A549 (cell line): ENCODE results near the gene PLA2G2D. TPM values are rescaled to one million over a fixed set of nuclear protein-coding genes. Genes with fewer than 3 reads are reported as not detected.

Experiments used
- ATAC-seq, 2 experiments: fragments of 200-7000 bp in 1 of 2; fragments of >200 bp in 1 of 2; cut with Nextera tagmentation in 1 of 2; cut with Tn5 transposase in 1 of 2; 3 replicates each; pipeline versions ENCODE4 v1.8.0 to v1.9.1; 2018 to 2020; ENCODE audit warnings: mild to moderate bottlenecking in 1 of 2, moderate library complexity in 1 of 2
- CTCF ChIA-PET: fragments of 300-600 bp; sonication (Branson Sonifier 250); formaldehyde crosslinking; extraction: SDS; loops from one replicate; lab custom pipeline; 2021; ENCODE audit warnings: antibody characterized with exemption, inconsistent platforms; lab: Yijun Ruan, JAX
- POLR2A ChIA-PET: fragments of 350-600 bp; formaldehyde crosslinking; extraction: SDS; loops from one replicate; lab custom pipeline; 2021; ENCODE audit warnings: antibody characterized with exemption, inconsistent platforms; lab: Yijun Ruan, JAX
- DNase-seq, 2 experiments: peaks; one replicate each; pipeline versions ENCODE4 v3.0.0 to v3.0.0-alpha.2; 2011 to 2016; ENCODE audit warnings: low read depth in 1 of 2, low spot score in 1 of 2
- FAIRE-seq: peaks from 2 replicates; lab custom pipeline; 2011; peaks lifted over from hg19 to GRCh38; lab: Jason Lieb, UNC
- H3K27ac ChIP-seq, 2 experiments: fragments of >200 bp; sonication (Bioruptor Twin); formaldehyde crosslinking; 3 replicates each; pipeline ENCODE4 v1.5.1; 2016 to 2017
- H3K4me1 ChIP-seq: fragments of >200 bp; sonication (Bioruptor Twin); formaldehyde crosslinking; 3 replicates; pipeline ENCODE4 v1.6.1; 2016
- H3K4me2 ChIP-seq: fragments of >200 bp; sonication (Bioruptor Twin); formaldehyde crosslinking; 3 replicates; pipeline ENCODE4 v1.6.1; 2016
- H3K4me3 ChIP-seq: fragments of >200 bp; sonication (Bioruptor Twin); formaldehyde crosslinking; 3 replicates; pipeline ENCODE4 v1.5.1; 2016
- H3K9me3 ChIP-seq: fragments of >200 bp; sonication (Bioruptor Twin); formaldehyde crosslinking; 3 replicates; pipeline ENCODE4 v1.6.1; 2016
- ATOH8 ChIP-seq: fragments of 250-450 bp; sonication (Bioruptor Pico); IDR thresholded peaks from 2 replicates; pipeline ENCODE4 v1.5.0; 2020; ENCODE audit warnings: low read depth, mild to moderate bottlenecking, moderate library complexity
- BCL3 ChIP-seq: fragments of >200 bp; sonication (Bioruptor Twin); formaldehyde crosslinking; IDR thresholded peaks from 3 replicates; pipeline ENCODE4 v1.6.1; 2016
- CBX2 ChIP-seq: fragments of 200-600 bp; sonication (generic); IDR thresholded peaks from 2 replicates; pipeline ENCODE4 v1.6.1; 2016; ENCODE audit warnings: low read depth, mild to moderate bottlenecking, borderline replicate concordance
- EHF ChIP-seq: fragments of 250-450 bp; sonication (Bioruptor Pico); IDR thresholded peaks from 2 replicates; pipeline ENCODE4 v1.5.0; 2020; ENCODE audit warnings: mild to moderate bottlenecking
- EHMT2 ChIP-seq: fragments of 200-600 bp; sonication (generic); IDR thresholded peaks from 2 replicates; pipeline ENCODE4 v1.6.1; 2016; ENCODE audit warnings: antibody characterized with exemption, low read depth, mild to moderate bottlenecking, moderate library complexity
- ESRRA ChIP-seq: fragments of 150-350 bp; IDR thresholded peaks from 2 replicates; pipeline ENCODE4 v1.6.1; 2014; ENCODE audit warnings: mild to moderate bottlenecking, low read length, borderline replicate concordance
- FOSB ChIP-seq: fragments of 250-450 bp; sonication (Bioruptor Pico); IDR thresholded peaks from 2 replicates; pipeline ENCODE4 v1.5.0; 2020; ENCODE audit warnings: mild to moderate bottlenecking, moderate library complexity
- FOSL2 ChIP-seq, 2 experiments: fragments of 450-650 bp in 1 of 2; fragments of >200 bp in 1 of 2; sonication (Bioruptor Twin) in 1 of 2; formaldehyde crosslinking; IDR thresholded peaks; 2 replicates each; pipeline versions ENCODE4 v1.5.0 to v1.6.1; 2016 to 2020; ENCODE audit warnings: mild to moderate bottlenecking in 1 of 2, moderate library complexity in 1 of 2
- HDAC2 ChIP-seq: fragments of 200-600 bp; sonication (generic); IDR thresholded peaks from 2 replicates; pipeline ENCODE4 v1.6.1; 2016
- HES2 ChIP-seq: fragments of >200 bp; sonication (Bioruptor Twin); formaldehyde crosslinking; IDR thresholded peaks from 2 replicates; pipeline ENCODE4 v1.6.1; 2016
- HEYL ChIP-seq: fragments of 250-450 bp; sonication (Bioruptor Pico); IDR thresholded peaks from 2 replicates; pipeline ENCODE4 v1.8.0; 2021; ENCODE audit warnings: mild to moderate bottlenecking, moderate library complexity
- HMGXB4 ChIP-seq: fragments of 250-450 bp; sonication (Bioruptor Pico); IDR thresholded peaks from 2 replicates; pipeline ENCODE4 v1.5.0; 2021; ENCODE audit warnings: mild to moderate bottlenecking, moderate library complexity, borderline replicate concordance
- HOXB5 ChIP-seq: fragments of 250-450 bp; sonication (Bioruptor Pico); IDR thresholded peaks from 2 replicates; pipeline ENCODE4 v1.5.0; 2020; ENCODE audit warnings: mild to moderate bottlenecking, moderate library complexity
- JUN ChIP-seq, 2 experiments: fragments of >200 bp; sonication (Bioruptor Twin); formaldehyde crosslinking; IDR thresholded peaks; 2 replicates in 1 of 2; 3 replicates in 1 of 2; pipeline ENCODE4 v1.6.1; 2016 to 2017
- KDM1A ChIP-seq: fragments of 200-600 bp; sonication (generic); IDR thresholded peaks from 2 replicates; pipeline ENCODE4 v1.6.1; 2016; ENCODE audit warnings: low read depth, mild to moderate bottlenecking
- KDM5A ChIP-seq: fragments of 200-600 bp; sonication (generic); IDR thresholded peaks from 2 replicates; pipeline ENCODE4 v1.6.1; 2016; ENCODE audit warnings: antibody characterized with exemption, mild to moderate bottlenecking
- MAX ChIP-seq: IDR thresholded peaks from 2 replicates; pipeline ENCODE4 v1.6.1; 2012
- NFE2L2 ChIP-seq: fragments of 150-350 bp; conservative IDR thresholded peaks from 2 replicates; pipeline ENCODE4 v1.6.1; 2014; ENCODE audit warnings: low read length
- NPAS2 ChIP-seq: fragments of 250-450 bp; sonication (Bioruptor Pico); IDR thresholded peaks from 2 replicates; pipeline ENCODE4 v1.8.0; 2022; ENCODE audit warnings: mild to moderate bottlenecking, moderate library complexity, borderline replicate concordance
- PHF8 ChIP-seq: fragments of 200-600 bp; sonication (generic); IDR thresholded peaks from 2 replicates; pipeline ENCODE4 v1.6.1; 2016; ENCODE audit warnings: low read depth, mild to moderate bottlenecking, antibody characterized with exemption, moderate library complexity, borderline replicate concordance
- RAD21 ChIP-seq, 2 experiments: fragments of >200 bp in 1 of 2; sonication (Bioruptor Twin) in 1 of 2; formaldehyde crosslinking in 1 of 2; IDR thresholded peaks in 1 of 2; conservative IDR thresholded peaks in 1 of 2; 2 replicates in 1 of 2; 3 replicates in 1 of 2; pipeline ENCODE4 v1.6.1; 2012 to 2018; ENCODE audit warnings: inconsistent platforms in 1 of 2
- RCOR1 ChIP-seq: fragments of 150-350 bp; IDR thresholded peaks from 2 replicates; pipeline ENCODE4 v1.6.1; 2014; ENCODE audit warnings: antibody characterized with exemption, low read length, low read depth
- REST ChIP-seq: fragments of 200-600 bp; sonication (generic); IDR thresholded peaks from 2 replicates; pipeline ENCODE4 v1.6.1; 2016; ENCODE audit warnings: antibody characterized with exemption, mild to moderate bottlenecking, moderate library complexity
- RNF2 ChIP-seq: fragments of 200-600 bp; sonication (generic); IDR thresholded peaks from 2 replicates; pipeline ENCODE4 v1.6.1; 2016; ENCODE audit warnings: low read depth, mild to moderate bottlenecking, antibody characterized with exemption, moderate library complexity, borderline replicate concordance
- TP53 ChIP-seq: fragments of 250-450 bp; sonication (Bioruptor Pico); IDR thresholded peaks from 2 replicates; pipeline ENCODE4 v1.5.0; 2021; ENCODE audit warnings: mild to moderate bottlenecking, moderate library complexity
- USF2 ChIP-seq: fragments of 450-650 bp; IDR thresholded peaks from 2 replicates; pipeline ENCODE4 v1.6.1; 2014; ENCODE audit warnings: antibody characterized with exemption
- ZC3H11A ChIP-seq: fragments of 450-650 bp; IDR thresholded peaks from 2 replicates; pipeline ENCODE4 v1.6.1; 2014; ENCODE audit warnings: antibody characterized with exemption, mild to moderate bottlenecking
- ZSCAN20 ChIP-seq: fragments of 250-450 bp; sonication (Bioruptor Pico); IDR thresholded peaks from 2 replicates; pipeline ENCODE4 v1.8.0; 2022; ENCODE audit warnings: mild to moderate bottlenecking, moderate library complexity
- WGBS: methylation state at CpG from one replicate; pipeline ENCODE4 v1.1.6; 2017; ENCODE audit errors: missing lambda C conversion rate; 5-methylcytosine and 5-hydroxymethylcytosine counted together
- polyA plus RNA-seq, 4 experiments: library from polyadenylated mRNA; depleted of rRNA in 3 of 4; stranded (reverse); fragments of >200 nt; fragmentation: RNase III in 1 of 4; extraction: RNeasy Plus Mini Kit Qiagen cat#74134 plus additional on column Dnase treatment in 1 of 4; gene quantifications; 2 replicates in 3 of 4; 3 replicates in 1 of 4; pipeline ENCODE4 v1.2.3, GENCODE V29; 2011 to 2017

PLA2G2D gene
- polyA plus RNA-seq, 2 of the 4 experiments (the other 2 are of a cell fraction) = not detected

- Histone ChIP-seq H3K4me1 (no peaks in the 10 kb centered on the region), H3K27ac (no peak overlapping the region), H3K4me3 (no peak overlapping the region), H3K9me3 (no peaks in the 10 kb centered on the region), H3K4me2 (no peak overlapping the region)
- FAIRE-seq = no peak
- ChIA-PET CTCF (interaction anchor here (1.3 to 2.1 kb wide), 4 partner anchors 8 to 43 kb away, joined by 4 to 10 read pairs (median 4); no protein-coding TSS in a partner anchor), POLR2A (no interaction called here)
- TF ChIP-seq ZSCAN20 (CRISPR knock-in tag) = no peak
- TF ChIP-seq HDAC2 = no peak
- TF ChIP-seq HES2 = no peak
- no peak for TF ChIP-seq USF2
- no peak for TF ChIP-seq KDM1A
- TF ChIP-seq ESRRA = no peak
- TF ChIP-seq CBX2 = no peak
- no peak for TF ChIP-seq REST
- TF ChIP-seq KDM5A = no peak
- no peak for TF ChIP-seq ATOH8 (CRISPR knock-in tag)
- no peak for TF ChIP-seq EHMT2
- no peak for TF ChIP-seq HMGXB4
- no peak for TF ChIP-seq JUN (IDR thresholded peaks at IDR 0.05)
- no peak for TF ChIP-seq FOSL2 (IDR thresholded peaks at IDR 0.05)
- no peak for TF ChIP-seq FOSL2 (CRISPR knock-in tag; IDR thresholded peaks at IDR 0.05)
- TF ChIP-seq NFE2L2 = no peak
- TF ChIP-seq TP53 (CRISPR knock-in tag) = no peak
- no peak for DNase-seq
- no peak for ATAC-seq
- WGBS = no CpG with 5 or more reads among the region's 8 CpGs
Measured at GRCh38 chr1:20143318-20143717, 24.0 kb upstream of the PLA2G2D start.

- ChIA-PET CTCF (interaction anchor here (1.5 kb wide), 1 partner anchor 42 kb away, joined by 5 read pairs; no protein-coding TSS in a partner anchor), POLR2A (no interaction called here)
- Histone ChIP-seq H3K4me3 (no peak overlapping the region), H3K4me2 (no peak overlapping the region), H3K4me1 (no peaks in the 10 kb centered on the region), H3K27ac (no peak overlapping the region), H3K9me3 (no peaks in the 10 kb centered on the region)
- DNase-seq = no peak
- 0 out of 6 replicates have a peak, but pooled peaks of 1 of the 2 experiments have one; percentile 15 for ATAC-seq
- WGBS = 37% methylated on average over 4 of the region's 13 CpGs
- FAIRE-seq = no peak
- no peak for TF ChIP-seq ZC3H11A
- no peak for TF ChIP-seq ESRRA
- TF ChIP-seq RAD21 (conservative IDR thresholded peaks at IDR 0.05 in 1 of 2, IDR thresholded peaks at IDR 0.05 in 1 of 2) = no peak
- TF ChIP-seq BCL3 = no peak
- no peak for TF ChIP-seq RCOR1
- TF ChIP-seq NPAS2 (CRISPR knock-in tag) = no peak
- no peak for TF ChIP-seq HOXB5 (CRISPR knock-in tag)
- no peak for TF ChIP-seq RNF2
- TF ChIP-seq HEYL (CRISPR knock-in tag) = no peak
- no peak for TF ChIP-seq EHF
- TF ChIP-seq HDAC2 = no peak
- TF ChIP-seq EHMT2 = no peak
- no peak for TF ChIP-seq MAX
- no peak for TF ChIP-seq FOSB
- TF ChIP-seq PHF8 = no peak
Measured at GRCh38 chr1:20142001-20142710, 22.8 kb upstream of the PLA2G2D start.
